HG02884 (cell line): ENCODE results near the gene RAB31.
"Not testable (repeated sequence)": the region's sequence is repeated elsewhere in the genome, so short reads cannot be mapped to it uniquely, and the experiment has no call there.

Experiments used
- ATAC-seq: cut with Tn5 transposase; IDR thresholded peaks from one replicate; pipeline ENCODE4 v1.9.1; 2021; ENCODE audit warnings: mild to moderate bottlenecking, moderate library complexity; ENCODE audit not compliant: unreplicated experiment

RAB31 gene

DNA sequence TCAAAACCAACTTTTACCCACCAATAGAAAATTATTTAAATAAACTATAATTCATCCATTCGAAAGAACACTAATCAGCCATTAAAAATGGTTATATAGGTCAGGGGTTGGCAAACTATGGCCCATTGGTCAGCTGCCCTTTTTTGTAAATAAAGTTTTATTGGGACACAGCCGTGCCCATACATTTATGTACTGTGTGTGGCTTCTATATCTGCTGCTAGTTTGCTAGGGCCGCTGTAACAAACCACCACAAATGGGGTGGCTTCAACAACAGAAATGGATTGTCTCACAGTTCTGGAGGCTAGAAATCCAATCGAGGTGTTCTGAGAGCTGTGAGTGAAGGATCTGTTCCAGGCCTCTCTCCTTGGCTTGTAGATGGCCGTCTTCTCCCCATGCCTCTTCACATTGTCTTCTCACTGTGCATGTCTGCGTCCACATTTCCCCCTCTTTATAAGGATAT is 170.7 kb downstream of the RAB31 start:
- ATAC-seq, result no peak

DNA sequence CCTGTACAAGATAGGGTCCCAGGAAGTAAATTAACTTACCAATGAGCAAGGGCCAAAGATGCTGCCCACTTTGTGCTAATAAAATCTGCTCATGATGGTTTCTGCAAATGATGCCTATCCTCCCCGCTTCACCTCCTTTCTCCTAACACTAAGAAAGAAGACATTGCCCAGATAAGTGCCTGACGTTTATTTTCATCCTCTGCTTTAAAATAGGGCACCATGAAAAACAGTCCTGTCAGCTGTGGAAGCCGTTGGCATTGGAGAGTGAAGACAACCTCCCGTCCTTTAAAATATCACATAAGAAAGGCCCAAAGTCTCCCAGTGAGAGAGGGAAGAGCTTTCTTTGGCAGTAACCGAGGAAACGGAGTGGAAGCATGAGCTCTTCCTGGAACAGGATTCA is 176.0 kb downstream of the RAB31 start:
- no peak for ATAC-seq

DNA sequence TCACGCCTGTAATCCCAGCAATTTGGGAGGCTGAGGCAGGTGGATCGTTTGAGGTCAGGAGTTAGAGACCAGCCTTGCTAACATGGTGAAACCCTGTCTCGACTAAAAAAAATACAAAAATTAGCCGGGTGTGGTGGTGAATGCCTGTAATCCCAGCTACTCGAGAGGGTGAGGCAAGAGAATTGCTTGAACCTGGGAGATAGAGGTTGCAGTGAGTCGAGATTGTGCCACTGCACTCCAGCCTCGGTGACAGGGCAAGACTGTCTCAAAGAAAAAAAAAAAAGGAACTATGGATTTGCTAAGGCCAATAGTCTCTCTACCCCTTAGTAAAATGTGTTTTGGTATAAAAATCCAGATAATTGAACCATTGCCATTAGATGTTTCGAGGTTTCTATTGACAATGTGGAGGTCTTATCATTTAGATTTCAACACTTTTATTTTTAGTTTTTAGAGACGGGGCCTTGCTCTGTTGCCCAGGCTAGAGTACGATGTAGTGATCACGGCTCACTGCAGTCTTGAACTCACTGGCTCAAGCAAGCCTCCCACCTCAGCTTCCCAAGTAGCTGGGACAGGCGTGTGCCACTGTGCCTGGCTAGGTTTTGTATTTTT is 176.5 kb downstream of the RAB31 start:
- no peak for ATAC-seq

DNA sequence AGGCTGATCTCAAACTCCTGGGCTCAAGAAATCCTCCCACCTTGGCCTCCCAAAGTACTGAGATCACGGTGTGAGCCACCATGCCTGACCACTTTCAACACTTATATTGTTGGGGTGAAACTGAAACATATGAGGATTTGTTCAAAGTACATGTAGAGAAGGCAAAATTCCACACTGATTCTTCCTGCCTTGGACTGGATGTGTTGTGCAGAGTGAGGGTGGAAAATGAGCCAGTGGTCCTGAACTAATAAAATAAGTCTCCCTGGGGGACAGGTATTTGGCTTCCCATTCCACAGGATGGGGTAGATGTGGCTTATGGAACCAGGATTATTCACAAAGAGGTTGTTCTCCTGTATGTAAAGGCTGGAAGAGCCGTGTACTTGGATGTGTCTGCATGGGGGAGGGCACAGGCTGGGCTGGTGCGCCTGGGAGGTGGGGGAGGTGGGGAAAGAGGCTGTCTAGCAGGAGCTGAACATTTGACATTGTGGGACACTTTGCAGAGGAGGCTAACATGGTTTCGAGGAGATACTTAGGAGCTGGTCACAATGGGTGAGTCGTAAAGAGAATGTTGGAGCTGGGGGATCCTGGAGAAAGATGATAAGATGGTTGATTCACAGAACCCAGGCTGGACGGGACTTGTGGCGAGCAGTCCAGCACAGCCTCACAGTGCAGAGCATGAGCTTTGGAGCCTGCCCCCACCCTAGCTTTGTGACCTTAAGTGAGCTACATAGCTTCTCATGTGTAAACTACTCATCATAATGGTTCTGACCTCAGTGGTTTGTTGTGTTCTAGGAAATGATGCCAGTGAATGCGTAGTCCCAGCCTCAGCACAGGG is 177.3 kb downstream of the RAB31 start, which contains the start of gene TXNDC2:
Gene TXNDC2 (plus strand): TSS at position 804 of the 835 bp plus-strand sequence. CDS start 708 bp downstream, outside the sequence.
- ATAC-seq, result no peak

DNA sequence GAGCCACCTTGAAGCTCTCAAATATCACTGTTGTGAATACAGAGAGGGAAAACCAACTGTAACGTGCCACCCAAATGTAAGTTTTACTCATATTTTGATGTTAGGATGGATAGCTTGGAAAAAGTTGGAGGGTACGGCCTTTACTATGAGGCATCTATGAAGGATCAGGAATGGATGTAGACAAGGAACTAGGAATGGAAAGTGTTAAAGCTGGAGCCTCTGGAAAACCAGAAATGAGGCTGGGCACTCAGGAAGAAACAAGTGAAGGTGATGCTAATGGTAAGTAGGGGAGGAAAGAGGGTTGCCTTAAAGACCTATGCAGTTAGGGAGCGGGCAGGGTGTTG is 177.9 kb downstream of the RAB31 start:
- no peak for ATAC-seq

DNA sequence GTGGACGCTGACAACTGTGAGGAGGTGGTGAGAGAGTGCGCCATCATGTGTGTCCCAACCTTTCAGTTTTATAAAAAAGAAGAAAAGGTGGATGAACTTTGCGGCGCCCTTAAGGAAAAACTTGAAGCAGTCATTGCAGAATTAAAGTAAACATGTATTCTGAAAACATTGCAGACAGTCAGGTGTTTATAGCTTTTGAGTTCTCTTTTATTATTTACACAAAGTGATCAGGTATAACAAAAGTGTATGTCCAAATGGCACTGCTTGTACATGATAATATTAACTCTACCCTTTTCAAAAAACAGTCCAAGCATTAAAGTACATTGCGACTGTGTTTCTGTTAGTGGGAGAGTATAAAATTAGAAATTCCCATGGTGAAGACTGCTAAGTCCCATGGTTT is 179.9 kb downstream of the RAB31 start:
- ATAC-seq, result no peak

DNA sequence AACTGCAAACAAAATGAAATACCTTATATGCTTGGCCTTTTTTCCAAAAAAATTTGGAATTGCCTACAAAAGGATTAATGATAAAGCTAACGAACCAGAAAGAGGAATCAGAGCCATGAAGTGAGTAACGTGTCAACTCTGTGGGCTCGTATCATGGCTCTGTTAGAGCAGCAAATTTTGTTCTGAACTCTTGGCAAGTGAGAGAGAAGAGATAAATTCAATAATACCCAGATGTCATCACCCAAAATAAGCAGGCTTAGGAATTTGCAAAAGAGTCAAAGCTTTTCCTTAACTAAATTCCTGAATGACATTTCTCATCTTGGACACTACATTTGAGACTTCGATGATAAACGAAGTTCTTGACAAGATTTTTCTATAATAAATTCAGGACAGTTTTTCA is 182.1 kb downstream of the RAB31 start:
- no peak for ATAC-seq

DNA sequence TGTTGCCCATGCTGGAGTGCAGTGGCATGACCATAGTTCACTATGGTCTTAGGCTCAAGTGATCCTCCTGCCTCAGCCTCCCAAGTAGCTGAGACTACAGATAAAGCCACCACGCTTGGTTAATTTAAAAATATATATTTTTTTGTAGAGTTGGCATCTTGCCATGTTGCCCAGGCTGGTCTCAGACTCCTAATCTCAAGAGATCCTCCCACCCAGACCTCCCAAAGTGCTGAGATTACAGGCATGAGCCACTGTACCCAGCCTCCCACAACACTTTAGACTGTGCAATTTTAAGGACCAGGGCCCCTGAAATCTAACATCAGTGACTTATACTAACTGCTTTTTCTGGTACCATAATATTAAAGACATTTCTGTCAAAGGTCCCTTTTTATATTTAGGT is 182.9 kb downstream of the RAB31 start:
- ATAC-seq, result no peak

DNA sequence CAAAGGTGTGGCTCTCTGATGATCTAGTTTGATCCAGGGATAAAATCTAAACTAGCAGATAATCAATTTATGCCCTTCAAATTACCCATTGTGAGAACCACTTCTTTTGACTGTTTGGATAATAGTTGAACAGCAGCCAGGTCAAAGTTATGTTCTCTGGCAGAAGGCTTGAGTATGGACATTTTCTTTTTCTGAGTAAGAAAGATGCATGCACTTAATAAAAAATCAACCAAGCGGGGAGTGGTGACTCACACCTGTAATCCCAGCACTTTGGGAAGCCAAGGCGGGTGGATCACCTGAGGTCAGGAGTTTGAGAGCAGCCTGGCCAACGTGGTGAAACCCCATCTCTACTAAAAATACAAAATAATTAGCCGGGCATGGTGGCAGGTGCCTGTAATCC is 183.4 kb downstream of the RAB31 start:
- not testable (repeated sequence) for ATAC-seq

DNA sequence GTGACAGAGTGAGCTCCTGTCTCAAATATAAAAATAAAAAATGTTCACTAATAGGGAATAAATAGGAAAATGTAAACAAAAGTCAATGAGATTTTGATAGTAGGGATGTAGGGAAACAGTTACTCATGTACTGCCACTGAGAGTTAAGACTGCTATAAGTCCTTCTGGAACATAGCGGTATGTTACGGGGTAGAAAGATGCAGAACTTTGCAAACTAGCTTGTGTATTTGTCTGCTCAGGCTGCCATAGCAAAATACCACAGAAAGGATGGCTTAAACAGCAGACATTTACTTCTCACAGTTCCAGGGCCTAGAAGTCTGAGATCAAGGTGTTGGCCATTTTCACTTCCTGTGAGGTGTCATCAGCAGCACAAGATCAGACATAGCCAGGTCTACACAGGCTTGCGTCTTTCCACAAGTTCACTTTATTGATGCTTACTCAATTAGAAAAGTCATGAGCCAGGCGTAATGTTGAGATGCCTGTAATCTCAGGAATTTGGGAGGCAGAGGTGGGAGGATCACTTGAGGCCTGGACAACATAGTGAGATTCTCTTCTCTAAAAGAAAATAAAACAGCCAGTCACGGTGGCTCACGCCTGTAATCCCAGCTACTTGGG is 186.5 kb downstream of the RAB31 start:
- ATAC-seq, result no peak

DNA sequence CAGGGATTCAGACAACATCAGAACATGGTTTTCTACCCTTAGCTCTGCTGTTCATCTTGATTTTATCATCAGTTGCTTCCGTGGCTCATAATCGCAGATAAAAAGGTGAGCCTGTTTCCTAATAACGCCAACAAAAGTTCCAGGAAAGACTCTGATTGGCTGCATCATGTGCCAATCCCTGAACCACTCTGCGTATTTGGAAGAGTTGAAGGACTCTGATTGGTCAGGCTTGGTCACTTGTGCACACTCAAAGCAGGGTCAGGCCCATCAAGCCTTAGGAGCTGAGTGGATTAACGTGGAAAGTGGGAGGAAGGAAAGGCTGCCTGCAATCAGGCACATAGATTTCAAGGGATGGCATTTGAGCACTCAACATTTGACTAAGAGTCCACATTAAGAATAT is 189.0 kb downstream of the RAB31 start:
- ATAC-seq, result no peak

DNA sequence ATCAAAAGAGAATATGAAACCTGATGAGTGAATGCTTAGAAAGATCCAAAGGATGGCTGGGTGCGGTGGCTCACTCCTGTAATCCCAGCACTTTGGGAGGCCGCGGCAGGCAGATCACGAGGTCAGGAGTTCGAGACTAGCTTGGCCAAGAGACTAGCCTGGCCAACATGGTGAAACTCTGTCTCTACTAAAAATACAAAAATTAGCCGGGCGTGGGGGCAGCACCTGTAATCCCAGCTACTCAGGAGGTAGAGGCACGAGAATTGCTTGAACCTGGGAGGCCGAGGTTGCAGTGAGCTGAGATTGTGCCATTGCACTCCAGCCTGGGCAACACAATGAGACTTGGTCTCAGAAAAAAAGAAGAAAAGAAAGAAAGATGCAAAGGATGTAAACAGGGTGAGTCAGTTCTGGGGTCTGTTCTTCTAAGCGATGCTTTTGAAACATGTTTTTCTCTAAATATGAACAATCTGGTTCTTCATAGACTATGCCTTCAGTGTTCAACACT is 189.7 kb downstream of the RAB31 start:
- ATAC-seq, result not testable (repeated sequence)

DNA sequence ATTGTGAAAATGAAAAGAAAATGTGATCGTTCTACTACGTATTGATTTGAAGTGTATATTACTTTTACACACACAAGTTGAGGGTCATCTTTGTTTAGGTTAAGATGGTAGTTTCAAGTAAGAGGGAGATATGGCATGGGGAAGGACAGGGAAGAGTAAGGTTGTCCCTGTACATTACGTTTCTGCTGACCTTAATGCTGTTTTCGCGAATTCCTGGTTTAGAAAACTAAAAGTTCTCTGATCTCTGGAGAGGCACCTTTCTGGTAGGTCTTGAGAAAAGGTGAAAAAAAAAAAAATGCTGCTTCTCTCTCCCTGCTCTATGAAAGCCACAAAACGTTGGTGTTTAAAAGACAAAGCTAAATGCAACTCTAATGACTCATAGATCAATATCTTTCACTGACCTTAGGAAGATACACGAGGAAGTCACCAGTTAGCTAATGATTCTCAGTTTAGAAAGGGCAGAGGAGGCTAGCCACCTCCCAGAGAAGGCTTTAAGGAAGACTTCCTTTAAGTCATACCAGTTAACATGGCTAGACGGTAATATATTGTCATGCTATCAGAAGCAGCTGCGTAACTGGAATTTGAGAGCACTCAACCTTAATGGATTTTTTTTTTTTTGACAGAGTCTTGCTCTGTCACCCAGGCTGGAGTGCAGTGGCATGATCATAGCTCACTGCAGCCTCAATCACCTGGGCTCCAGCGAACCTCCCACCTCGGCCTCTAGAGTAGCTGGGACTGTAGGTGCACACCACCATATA is 190.9 kb downstream of the RAB31 start:
- ATAC-seq, result no peak

DNA sequence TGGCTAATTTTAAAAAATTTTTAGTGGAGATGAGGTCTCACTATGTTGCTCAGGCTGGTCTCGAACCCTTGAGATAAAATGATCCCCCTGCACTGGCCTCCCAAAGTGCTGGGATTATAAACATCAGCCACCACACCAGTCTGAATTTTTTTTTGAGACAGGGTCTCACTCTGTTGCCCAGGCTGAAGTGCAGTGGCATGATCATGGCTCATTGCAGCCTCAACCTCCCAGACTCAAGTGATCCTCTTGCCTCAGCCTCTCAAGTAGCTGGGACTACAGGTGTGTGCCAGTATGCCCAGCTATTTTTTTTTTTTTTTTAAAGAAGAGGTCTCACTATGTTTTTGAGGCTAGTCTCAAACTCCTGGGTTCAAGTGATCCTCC is 191.4 kb downstream of the RAB31 start:
- not testable (repeated sequence) for ATAC-seq

DNA sequence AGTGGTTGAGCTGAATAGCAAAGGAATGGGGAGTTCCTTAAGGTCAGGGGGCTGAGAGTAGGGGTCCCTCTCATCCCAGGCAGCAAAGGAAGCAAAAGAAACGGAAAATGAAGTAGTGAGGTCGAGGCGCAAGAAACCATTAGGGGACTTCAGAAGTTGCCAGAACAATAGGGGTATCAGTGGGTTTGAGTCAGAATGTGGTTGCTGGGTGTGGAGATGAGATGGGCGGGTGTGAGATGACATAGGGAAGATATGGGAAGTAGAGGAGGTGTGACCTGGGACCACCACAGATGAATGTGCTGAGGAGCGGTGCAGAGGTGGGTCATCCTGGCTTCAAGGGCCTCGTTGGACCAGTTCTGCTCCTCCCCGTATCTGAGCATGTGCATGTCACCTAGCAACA is 192.6 kb downstream of the RAB31 start:
- no peak for ATAC-seq

DNA sequence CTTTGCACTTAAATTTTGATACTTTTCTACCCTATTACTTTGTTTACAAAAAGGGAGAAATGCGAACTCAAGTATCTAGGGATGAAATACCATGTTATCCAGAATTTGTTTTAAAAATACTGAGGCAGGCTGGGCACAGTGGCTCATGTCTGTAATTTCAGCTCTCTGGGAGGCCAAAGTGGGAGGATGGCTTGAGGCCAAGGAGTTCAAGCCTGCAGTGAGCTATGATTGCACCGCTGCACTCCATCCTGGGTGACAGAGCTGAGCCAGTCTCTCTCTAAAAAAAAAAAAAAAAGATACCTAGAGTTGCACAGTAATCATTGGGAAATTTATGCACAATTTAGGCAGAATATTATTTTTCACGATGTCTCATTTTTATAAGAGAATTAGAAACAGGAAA is 193.3 kb downstream of the RAB31 start:
- no peak for ATAC-seq

DNA sequence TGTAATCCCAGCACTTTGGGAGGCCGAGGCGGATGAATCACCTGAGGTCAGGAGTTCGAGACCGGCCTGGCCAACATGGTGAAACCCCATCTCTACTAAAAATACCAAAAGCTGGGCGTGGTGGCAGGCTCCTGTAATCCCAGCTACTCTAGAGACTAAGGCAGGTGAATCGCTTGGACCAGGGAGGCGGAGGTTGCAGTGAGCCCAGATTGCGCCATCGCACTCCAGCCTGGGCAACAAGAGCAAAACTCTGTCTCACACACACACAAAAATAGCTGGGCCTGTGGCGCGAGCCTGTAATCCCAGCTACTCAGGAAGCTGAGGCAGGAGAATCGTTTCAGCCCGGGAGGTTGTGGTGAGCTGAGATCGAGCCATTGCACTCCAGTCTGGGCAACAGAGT is 194.2 kb downstream of the RAB31 start:
- not testable (repeated sequence) for ATAC-seq

DNA sequence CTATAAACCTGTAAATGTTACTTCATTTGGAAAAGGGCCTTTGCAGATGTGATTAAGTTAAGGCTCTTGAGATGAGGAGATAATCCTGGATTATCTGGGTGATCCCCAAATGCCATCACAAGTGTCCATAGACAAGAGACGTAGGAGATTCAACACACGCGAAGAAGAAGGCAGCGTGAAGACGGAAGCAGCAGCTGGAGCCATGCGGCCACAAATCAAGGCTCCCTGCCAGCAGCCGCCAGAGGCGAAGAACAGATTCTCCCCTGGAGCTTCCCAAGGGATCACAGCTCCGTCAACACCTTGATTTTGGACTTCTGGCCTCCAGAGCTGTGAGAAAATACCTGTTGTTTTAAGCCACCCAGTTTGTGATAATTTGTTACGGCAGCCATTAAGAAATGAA is 194.7 kb downstream of the RAB31 start:
- ATAC-seq, result no peak

DNA sequence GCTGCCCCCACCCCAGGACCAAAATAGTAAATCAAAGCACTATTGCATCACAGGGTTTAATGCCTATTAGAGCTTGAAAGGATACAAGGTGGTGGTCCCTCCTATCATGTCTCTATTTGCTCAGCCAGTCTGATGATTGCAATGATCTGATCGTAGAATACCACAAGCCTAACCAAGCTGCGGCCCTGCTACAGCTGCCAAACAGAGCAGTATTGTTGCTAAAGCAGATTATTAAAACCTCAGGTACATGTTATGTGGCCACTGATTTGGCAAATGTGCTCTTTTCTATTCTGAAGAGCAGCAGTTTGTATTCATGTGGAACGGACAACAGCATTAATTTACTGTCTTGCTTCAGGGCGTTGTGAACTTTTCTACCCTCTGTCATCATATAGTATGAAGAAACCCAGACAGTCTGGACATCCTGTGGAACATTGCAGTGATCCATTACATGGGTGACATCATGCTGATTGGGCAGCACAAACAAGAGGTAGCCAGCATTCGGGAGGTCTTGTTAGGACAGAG is 197.4 kb downstream of the RAB31 start:
- no peak for ATAC-seq

DNA sequence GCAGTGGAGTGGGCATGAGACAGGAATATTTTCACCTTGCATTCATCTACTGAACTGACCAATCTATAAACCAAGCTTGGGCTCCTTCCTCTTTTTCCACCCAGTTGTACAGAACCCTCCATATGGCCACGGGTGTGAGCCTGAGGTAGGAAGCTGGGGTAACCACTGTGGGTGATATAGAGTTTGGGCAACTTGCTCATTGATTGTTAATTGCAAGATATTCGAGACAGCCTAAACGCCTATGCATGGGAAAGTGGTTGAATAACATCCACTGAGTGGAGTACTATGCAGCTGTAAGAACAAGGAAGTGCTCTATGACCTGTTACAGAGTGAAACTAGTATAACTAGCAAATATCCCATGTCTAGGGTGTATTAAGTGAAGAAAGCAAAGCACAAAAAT is 198.4 kb downstream of the RAB31 start:
- no peak for ATAC-seq

DNA sequence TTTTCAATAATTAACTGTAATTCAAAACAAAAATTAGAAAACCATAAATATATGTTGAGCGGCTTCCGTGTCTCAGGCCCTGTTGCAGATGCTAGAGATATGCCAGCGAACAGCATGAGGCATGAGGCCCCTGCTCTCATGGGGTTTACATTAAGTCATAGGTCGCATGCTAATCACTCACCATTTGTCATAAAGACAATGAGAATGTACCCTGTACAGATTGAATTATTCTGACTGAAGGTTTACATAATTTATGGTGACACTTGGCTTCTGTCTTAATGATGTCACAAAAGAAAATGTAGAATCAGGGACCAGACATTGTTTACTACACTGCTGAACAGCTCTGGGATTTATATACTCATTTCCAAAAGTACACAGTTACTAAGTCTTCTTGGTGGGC is 199.8 kb downstream of the RAB31 start:
- no peak for ATAC-seq
